Sigmoid colon (tissue), 4 donors: ENCODE measurements around the gene OXTR.

ENCODE experiments used
- CTCF ChIP-seq, 4 experiments: fragments of 450-650 bp in 3 of 4; fragments of 200-600 bp in 1 of 4; IDR thresholded peaks; one replicate each; pipeline ENCODE4 v1.5.1; 2016 to 2019; ENCODE audit warnings: antibody characterized with exemption in 4 of 4, mild to moderate bottlenecking in 3 of 4, moderate library complexity in 2 of 4
- POLR2AphosphoS5 ChIP-seq, 4 donors: sonication (generic); formaldehyde crosslinking; IDR thresholded peaks; one replicate each; pipeline ENCODE4 v1.6.1; 2017; ENCODE audit warnings: antibody characterized with exemption in 4 of 4

- TF ChIP-seq CTCF (IDR thresholded peaks at IDR 0.05) = no peak
- no peak for TF ChIP-seq POLR2AphosphoS5 (IDR thresholded peaks at IDR 0.05)
These were observed 14.3 kb downstream of the OXTR start for GRCh38 chr3:8755097-8755496.
